ENCODE measurements around the gene HIPK2. TPM values are rescaled to one million over a fixed set of nuclear protein-coding genes. Genes with fewer than 3 reads are reported as not detected.

HIPK2 gene
- polyA plus RNA-seq, 1 donor (not counting 4 experiments of a cell fraction or from before 2014, with no cell fraction given), result 5.8 TPM

DNA sequence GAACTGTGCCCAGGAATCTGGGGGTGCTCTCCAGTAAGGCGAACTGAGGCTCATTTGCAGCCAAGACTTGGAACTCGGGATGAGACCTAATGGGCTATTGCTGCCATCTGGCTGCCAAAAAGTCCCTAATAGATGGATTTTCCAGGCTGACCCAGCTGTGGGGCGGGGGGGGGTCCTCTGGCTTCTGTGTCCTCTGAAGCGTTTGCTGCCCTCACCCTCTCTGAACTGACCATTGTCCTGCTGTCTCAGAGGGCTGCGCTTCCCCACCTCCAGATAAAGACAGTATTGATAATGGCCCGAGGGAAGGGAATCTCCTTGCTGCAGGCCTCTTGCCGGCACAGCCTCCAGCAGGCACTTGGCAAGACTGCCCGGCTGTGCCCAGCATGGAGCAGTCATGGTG is 207.7 kb downstream of the HIPK2 start:
- DNase-seq (ENCODE audit: low read depth, low spot score), result no peak
- Histone ChIP-seq H3K4me2 (ENCODE audit: control insufficient read depth, extremely low read depth, insufficient read depth, low read depth, low read length) (no peak overlapping the region), H3K27ac (ENCODE audit: control insufficient read depth, insufficient read depth, low read length) (no peak overlapping the region), H2AFZ (ENCODE audit: control insufficient read depth, low read length) (no peak overlapping the region), H3K9me1 (ENCODE audit: control insufficient read depth, extremely low read depth, insufficient read depth, low read length) (no peaks in the 10 kb centered on the region), H3K27me3 (ENCODE audit: control insufficient read depth, extremely low read depth, insufficient read depth, low read length) (no peaks in the 10 kb centered on the region), H3K4me3 (ENCODE audit: control insufficient read depth in 2 of 3, extremely low read depth in 1 of 3, insufficient read depth in 2 of 3, low read depth in 1 of 3, low read length in 3 of 3) (no peak overlapping the region), H3K4me1 (ENCODE audit: control insufficient read depth, extremely low read depth, insufficient read depth, low read length) (no peaks in the 10 kb centered on the region), H3K36me3 (ENCODE audit: control insufficient read depth in 2 of 2, extremely low read depth in 1 of 2, insufficient read depth in 2 of 2, low read length in 2 of 2) (peaks cover 3 to 9% of the 10 kb centered on the region in 2 experiments), H3K79me2 (ENCODE audit: control insufficient read depth, insufficient read depth, low read length) (no peaks in the 10 kb centered on the region), H4K20me1 (ENCODE audit: control insufficient read depth, extremely low read depth, insufficient read depth, low read length) (no peaks in the 10 kb centered on the region), H3K9me3 (ENCODE audit: control insufficient read depth, low read depth, low read length) (no peaks in the 10 kb centered on the region), H3K9ac (ENCODE audit: control insufficient read depth, extremely low read depth, insufficient read depth, low read length) (no peak overlapping the region)
- FAIRE-seq, result no peak
- dilution Hi-C loops (cut with MboI; ENCODE audit: extremely low pct_ligation_motif_present, low sequenced_read_pairs), result no loop called here
- TF ChIP-seq, protein P1, sequence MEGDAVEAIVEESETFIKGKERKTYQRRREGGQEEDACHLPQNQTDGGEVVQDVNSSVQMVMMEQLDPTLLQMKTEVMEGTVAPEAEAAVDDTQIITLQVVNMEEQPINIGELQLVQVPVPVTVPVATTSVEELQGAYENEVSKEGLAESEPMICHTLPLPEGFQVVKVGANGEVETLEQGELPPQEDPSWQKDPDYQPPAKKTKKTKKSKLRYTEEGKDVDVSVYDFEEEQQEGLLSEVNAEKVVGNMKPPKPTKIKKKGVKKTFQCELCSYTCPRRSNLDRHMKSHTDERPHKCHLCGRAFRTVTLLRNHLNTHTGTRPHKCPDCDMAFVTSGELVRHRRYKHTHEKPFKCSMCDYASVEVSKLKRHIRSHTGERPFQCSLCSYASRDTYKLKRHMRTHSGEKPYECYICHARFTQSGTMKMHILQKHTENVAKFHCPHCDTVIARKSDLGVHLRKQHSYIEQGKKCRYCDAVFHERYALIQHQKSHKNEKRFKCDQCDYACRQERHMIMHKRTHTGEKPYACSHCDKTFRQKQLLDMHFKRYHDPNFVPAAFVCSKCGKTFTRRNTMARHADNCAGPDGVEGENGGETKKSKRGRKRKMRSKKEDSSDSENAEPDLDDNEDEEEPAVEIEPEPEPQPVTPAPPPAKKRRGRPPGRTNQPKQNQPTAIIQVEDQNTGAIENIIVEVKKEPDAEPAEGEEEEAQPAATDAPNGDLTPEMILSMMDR (optimal IDR thresholded peaks at IDR 0.05 in 1 of 3, IDR thresholded peaks at IDR 0.05 in 1 of 3, conservative IDR thresholded peaks at IDR 0.05 in 1 of 3; ENCODE audit: extremely low read depth in 1 of 3, insufficient read depth in 2 of 3, low read length in 3 of 3), result no peak
- no peak for TF ChIP-seq EZH2 (IDR thresholded peaks at IDR 0.05; ENCODE audit: low read length)

DNA sequence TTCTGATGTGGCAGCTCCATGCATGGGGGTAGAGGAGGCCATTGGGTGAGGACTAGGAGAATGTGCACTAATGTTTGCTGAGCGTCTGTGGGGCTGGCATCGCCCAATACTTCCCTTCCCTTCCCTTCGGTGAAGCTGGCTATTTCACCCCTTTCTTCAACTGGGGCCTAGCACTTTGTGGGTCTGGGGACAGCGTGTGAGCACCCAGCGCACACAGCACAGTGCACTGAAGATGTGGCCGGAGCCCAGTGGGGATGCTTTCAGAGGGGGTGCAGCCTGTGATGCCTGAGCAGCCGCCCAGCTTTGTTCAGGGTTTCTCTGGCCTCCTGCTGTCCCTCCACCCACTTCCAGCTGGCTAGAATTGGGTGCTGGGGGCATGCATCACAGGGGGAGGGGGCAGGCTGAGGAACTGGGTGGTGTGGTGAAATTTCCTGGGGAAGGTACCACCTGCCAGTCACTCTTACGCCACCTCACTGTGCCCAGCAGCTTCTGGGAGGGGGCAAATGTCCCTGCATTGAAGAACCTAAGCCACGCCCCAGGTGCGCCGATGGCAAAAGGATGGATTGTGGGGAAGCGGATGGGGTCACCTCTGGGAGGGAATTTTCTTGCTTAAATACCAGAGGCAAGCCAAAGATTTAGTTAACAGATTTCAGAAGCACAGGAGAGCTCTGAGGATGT is 208.8 kb downstream of the HIPK2 start:
- no peak overlapping the region for H3K27ac ChIP-seq (ENCODE audit: control insufficient read depth, insufficient read depth, low read length)
- FAIRE-seq, result no peak
- H3K4me2 ChIP-seq (ENCODE audit: control insufficient read depth, extremely low read depth, insufficient read depth, low read depth, low read length), result no peak overlapping the region
- H2AFZ ChIP-seq (ENCODE audit: control insufficient read depth, low read length), result no peak overlapping the region
- peaks cover 3 to 4% of the 10 kb centered on the region in 2 experiments for H3K36me3 ChIP-seq (ENCODE audit: control insufficient read depth in 2 of 2, extremely low read depth in 1 of 2, insufficient read depth in 2 of 2, low read length in 2 of 2)
- H3K9me1 ChIP-seq (ENCODE audit: control insufficient read depth, extremely low read depth, insufficient read depth, low read length), result no peaks in the 10 kb centered on the region
- no peaks in the 10 kb centered on the region for H3K27me3 ChIP-seq (ENCODE audit: control insufficient read depth, extremely low read depth, insufficient read depth, low read length)
- H3K9ac ChIP-seq (ENCODE audit: control insufficient read depth, extremely low read depth, insufficient read depth, low read length), result no peak overlapping the region
- dilution Hi-C loops (cut with MboI; ENCODE audit: extremely low pct_ligation_motif_present, low sequenced_read_pairs), result loop anchor here (10.0 kb wide), 1 partner anchor 74 kb away; no protein-coding TSS in a partner anchor
- no peaks in the 10 kb centered on the region for H3K9me3 ChIP-seq (ENCODE audit: control insufficient read depth, low read depth, low read length)
- no peak overlapping the region for H3K4me3 ChIP-seq (ENCODE audit: control insufficient read depth in 2 of 3, extremely low read depth in 1 of 3, insufficient read depth in 2 of 3, low read depth in 1 of 3, low read length in 3 of 3)
- H4K20me1 ChIP-seq (ENCODE audit: control insufficient read depth, extremely low read depth, insufficient read depth, low read length), result no peaks in the 10 kb centered on the region
- no peaks in the 10 kb centered on the region for H3K79me2 ChIP-seq (ENCODE audit: control insufficient read depth, insufficient read depth, low read length)
- no peak for DNase-seq (ENCODE audit: low read depth, low spot score)
- H3K4me1 ChIP-seq (ENCODE audit: control insufficient read depth, extremely low read depth, insufficient read depth, low read length), result no peaks in the 10 kb centered on the region
- TF ChIP-seq EZH2 (IDR thresholded peaks at IDR 0.05; ENCODE audit: low read length), result no peak
- TF ChIP-seq, protein P1 (optimal IDR thresholded peaks at IDR 0.05 in 1 of 3, IDR thresholded peaks at IDR 0.05 in 1 of 3, conservative IDR thresholded peaks at IDR 0.05 in 1 of 3; ENCODE audit: extremely low read depth in 1 of 3, insufficient read depth in 2 of 3, low read length in 3 of 3), result no peak
